Mesothelial cell of epicardium (in vitro differentiated cells): ENCODE measurements around the gene CALML3. TPM values are rescaled to one million over a fixed set of nuclear protein-coding genes. Genes with fewer than 3 reads are reported as not detected.

Source experiments
- DNase-seq, 2 experiments: peaks; one replicate each; pipeline ENCODE4 v3.0.0; 2021; ENCODE audit warnings: low spot score in 2 of 2; ENCODE audit not compliant: unreplicated experiment in 2 of 2
- H3K27ac Mint-ChIP-seq: 2 replicates; pipeline ENCODE4 v1.8.0; 2021; ENCODE audit warnings: mixed read lengths
- H3K27me3 Mint-ChIP-seq: 2 replicates; pipeline ENCODE4 v1.8.0; 2021; ENCODE audit warnings: low read depth, mixed read lengths
- H3K36me3 Mint-ChIP-seq: 2 replicates; pipeline ENCODE4 v1.8.0; 2021; ENCODE audit warnings: mixed read lengths
- H3K4me1 Mint-ChIP-seq: 2 replicates; pipeline ENCODE4 v1.8.0; 2021; ENCODE audit warnings: mixed read lengths
- H3K4me3 Mint-ChIP-seq: 2 replicates; pipeline ENCODE4 v1.8.0; 2021; ENCODE audit warnings: mild to moderate bottlenecking, moderate library complexity, mixed read lengths
- H3K9me3 Mint-ChIP-seq: 2 replicates; pipeline ENCODE4 v1.8.0; 2021; ENCODE audit warnings: mixed read lengths
- CTCF ChIP-seq: fragments of 200-600 bp; sonication (generic); IDR thresholded peaks from one replicate; pipeline ENCODE4 v1.5.0; 2021; ENCODE audit warnings: antibody characterized with exemption; ENCODE audit not compliant: unreplicated experiment
- total RNA-seq: library from RNA; stranded (reverse); gene quantifications from 3 replicates; pipeline ENCODE4 v1.2.1, GENCODE V29; 2021

The CALML3 gene
- total RNA-seq, 1 donor from 2014 or later = 0.07 TPM

GRCh38 chr10:5567477-5567876 lies 42.7 kb downstream of the CALML3 start:
- no peak for DNase-seq
- Mint-ChIP-seq H3K4me1 (peaks cover 50% of the 10 kb centered on the region), H3K9me3 (no peaks in the 10 kb centered on the region), H3K4me3 (no peak overlapping the region), H3K36me3 (no peaks in the 10 kb centered on the region), H3K27ac (no peak overlapping the region), H3K27me3 (no peaks in the 10 kb centered on the region)
- TF ChIP-seq CTCF = no peak

- H3K4me1 Mint-ChIP-seq = peaks cover 44% of the 10 kb centered on the region
- H3K27me3 Mint-ChIP-seq = no peaks in the 10 kb centered on the region
- no peak overlapping the region for H3K27ac Mint-ChIP-seq
- H3K9me3 Mint-ChIP-seq = no peaks in the 10 kb centered on the region
- no peak overlapping the region for H3K4me3 Mint-ChIP-seq
- H3K36me3 Mint-ChIP-seq = no peaks in the 10 kb centered on the region
- DNase-seq = no peak
- TF ChIP-seq CTCF = no peak
Observed at GRCh38 chr10:5568984-5569383, 44.2 kb downstream of the CALML3 start.

- no peaks in the 10 kb centered on the region for H3K36me3 Mint-ChIP-seq
- no peaks in the 10 kb centered on the region for H3K27me3 Mint-ChIP-seq
- no peak for TF ChIP-seq CTCF
- no peak overlapping the region for H3K27ac Mint-ChIP-seq
- peaks cover 41% of the 10 kb centered on the region for H3K4me1 Mint-ChIP-seq
- no peak overlapping the region for H3K4me3 Mint-ChIP-seq
- DNase-seq = no peak
- no peaks in the 10 kb centered on the region for H3K9me3 Mint-ChIP-seq
Observed at GRCh38 chr10:5569568-5569967, 44.8 kb downstream of the CALML3 start.

- no peak for TF ChIP-seq CTCF
- H3K27me3 Mint-ChIP-seq = no peaks in the 10 kb centered on the region
Observed at GRCh38 chr10:5570007-5570655, 45.4 kb downstream of the CALML3 start.

GRCh38 chr10:5570979-5571810 lies 46.4 kb downstream of the CALML3 start:
- Mint-ChIP-seq H3K27me3 (no peaks in the 10 kb centered on the region), H3K4me1 (peaks cover 36% of the 10 kb centered on the region), H3K9me3 (no peaks in the 10 kb centered on the region), H3K4me3 (no peak overlapping the region), H3K36me3 (no peaks in the 10 kb centered on the region), H3K27ac (no peak overlapping the region)
- DNase-seq = no peak
- TF ChIP-seq CTCF = no peak

More at GRCh38 chr10:5570007-5570655, 45.4 kb downstream of the CALML3 start:
- Mint-ChIP-seq H3K27ac (peak overlapping the region; percentile 34), H3K4me3 (no peak overlapping the region), H3K4me1 (peaks cover 39% of the 10 kb centered on the region), H3K9me3 (no peaks in the 10 kb centered on the region), H3K36me3 (no peaks in the 10 kb centered on the region)
- no peak for DNase-seq
